Measurements from ENCODE around the gene ZC3H13. TPM values are rescaled to one million over a fixed set of nuclear protein-coding genes. Genes with fewer than 3 reads are reported as not detected.

Gene ZC3H13
- total RNA-seq, 4 donors from 2014 or later, result 31.6 to 49.7 (median 38.0) TPM

- H3K27me3 ChIP-seq, result no peaks in the 10 kb centered on the region
- TF ChIP-seq POLR2A (IDR thresholded peaks at IDR 0.05), result no peak
- TF ChIP-seq POLR2AphosphoS5 (IDR thresholded peaks at IDR 0.05), result no peak
- no peak for TF ChIP-seq EP300 (IDR thresholded peaks at IDR 0.05)
- no peak for TF ChIP-seq CTCF (IDR thresholded peaks at IDR 0.05)
- no peak for ATAC-seq
- H3K4me1 ChIP-seq, result no peaks in the 10 kb centered on the region
- no peaks in the 10 kb centered on the region for H3K9me3 ChIP-seq
- H3K36me3 ChIP-seq, result peaks cover 0 to 12% of the 10 kb centered on the region in 2 donors
- H3K27ac ChIP-seq, result no peak overlapping the region
- no peak overlapping the region for H3K4me3 ChIP-seq
These were observed 101.4 kb downstream of the ZC3H13 start for GRCh38 chr13:45951166-45951565.

- 58 to 86% methylated on average over 3 to 4 of the region's 4 CpGs for WGBS, 2 donors (ENCODE audit: low coverage in 1 of 2)
- H3K27ac ChIP-seq, result no peak overlapping the region
- no peak for TF ChIP-seq POLR2AphosphoS5 (IDR thresholded peaks at IDR 0.05)
- TF ChIP-seq EP300 (IDR thresholded peaks at IDR 0.05), result no peak
- no peak for TF ChIP-seq POLR2A (IDR thresholded peaks at IDR 0.05)
- no peak for TF ChIP-seq CTCF (IDR thresholded peaks at IDR 0.05)
- peak; percentile 53 for ATAC-seq
- no peak overlapping the region for H3K4me3 ChIP-seq
- H3K27me3 ChIP-seq, result no peaks in the 10 kb centered on the region
- peaks cover 0 to 7% of the 10 kb centered on the region in 2 donors for H3K36me3 ChIP-seq
- no peaks in the 10 kb centered on the region for H3K4me1 ChIP-seq
- no peaks in the 10 kb centered on the region for H3K9me3 ChIP-seq
These were observed 102.1 kb downstream of the ZC3H13 start for GRCh38 chr13:45950386-45951000.

- TF ChIP-seq CTCF (IDR thresholded peaks at IDR 0.05) (no peak), POLR2A (IDR thresholded peaks at IDR 0.05) (no peak), EP300 (IDR thresholded peaks at IDR 0.05) (no peak), POLR2AphosphoS5 (IDR thresholded peaks at IDR 0.05) (no peak)
- H3K4me1 ChIP-seq, result no peaks in the 10 kb centered on the region
- H3K36me3 ChIP-seq, result peaks cover 0 to 4% of the 10 kb centered on the region in 2 donors
- no peaks in the 10 kb centered on the region for H3K9me3 ChIP-seq
- H3K27me3 ChIP-seq, result no peaks in the 10 kb centered on the region
- WGBS, 2 donors (ENCODE audit: low coverage in 1 of 2), result 69 to 80% methylated on average over 1 of the region's 1 CpG
- H3K4me3 ChIP-seq, result no peak overlapping the region
- no peak overlapping the region for H3K27ac ChIP-seq
- ATAC-seq, result no peak
These were observed 103.4 kb downstream of the ZC3H13 start for GRCh38 chr13:45949161-45949560.

GRCh38 chr13:45943965-45944364 lies 108.6 kb downstream of the ZC3H13 start:
- Histone ChIP-seq H3K27ac (no peak overlapping the region), H3K4me3 (no peak overlapping the region), H3K27me3 (no peaks in the 10 kb centered on the region), H3K36me3 (no peaks in the 10 kb centered on the region), H3K4me1 (no peaks in the 10 kb centered on the region), H3K9me3 (no peaks in the 10 kb centered on the region)
- TF ChIP-seq CTCF (IDR thresholded peaks at IDR 0.05), result no peak
- no peak for TF ChIP-seq POLR2A (IDR thresholded peaks at IDR 0.05)
- TF ChIP-seq EP300 (IDR thresholded peaks at IDR 0.05), result no peak
- TF ChIP-seq POLR2AphosphoS5 (IDR thresholded peaks at IDR 0.05), result no peak
- no peak for ATAC-seq
- WGBS, 2 donors (ENCODE audit: low coverage in 1 of 2), result 42 to 63% methylated on average over 2 of the region's 2 CpGs

- no peak for ATAC-seq
- Histone ChIP-seq H3K9me3 (no peaks in the 10 kb centered on the region), H3K27ac (no peak overlapping the region)
These were observed 109.4 kb downstream of the ZC3H13 start for GRCh38 chr13:45943120-45943519.

More at GRCh38 chr13:45943120-45943519, 109.4 kb downstream of the ZC3H13 start:
- no peaks in the 10 kb centered on the region for H3K4me1 ChIP-seq
- WGBS, 2 donors (ENCODE audit: low coverage in 1 of 2), result 56 to 85% methylated on average over 2 of the region's 2 CpGs
- H3K4me3 ChIP-seq, result no peak overlapping the region
- H3K36me3 ChIP-seq, result no peaks in the 10 kb centered on the region
- TF ChIP-seq POLR2AphosphoS5 (IDR thresholded peaks at IDR 0.05) (no peak), EP300 (IDR thresholded peaks at IDR 0.05) (no peak), POLR2A (IDR thresholded peaks at IDR 0.05) (no peak), CTCF (IDR thresholded peaks at IDR 0.05) (no peak)
- no peaks in the 10 kb centered on the region for H3K27me3 ChIP-seq

Data from gastroesophageal sphincter (tissue), 4 donors.